Measurements from ENCODE around the gene MRPL22. TPM values are rescaled to one million over a fixed set of nuclear protein-coding genes. Genes with fewer than 3 reads are reported as not detected.

MRPL22 gene
- total RNA-seq, 1 experiment from 2014 or later: 68.3 TPM

- no peak for TF ChIP-seq ELF1 (IDR thresholded peaks at IDR 0.05; ENCODE audit: borderline replicate concordance, low read depth)
- no peak for TF ChIP-seq RAD21 (IDR thresholded peaks at IDR 0.05; ENCODE audit: low read depth)
- no peak for TF ChIP-seq TCF7L2 (IDR thresholded peaks at IDR 0.05; ENCODE audit: borderline replicate concordance, extremely low read depth, insufficient read depth, insufficient read length)
- TF ChIP-seq EGR1 (IDR thresholded peaks at IDR 0.05; ENCODE audit: low read depth): no peak
- TF ChIP-seq MAX (IDR thresholded peaks at IDR 0.05): no peak
Measured at GRCh38 chr5:154923441-154924430, 17.1 kb upstream of the MRPL22 start.

GRCh38 chr5:154933537-154933936 is 7.3 kb upstream of the MRPL22 start:
- intact Hi-C loops (cut with micrococcal nuclease): loop anchor here (10.0 kb wide), 1 partner anchor 279 kb away; no protein-coding TSS in a partner anchor
- POLR2A ChIA-PET: no interaction called here
- CTCF ChIA-PET: no interaction called here
- TF ChIP-seq SIN3A (IDR thresholded peaks at IDR 0.05; ENCODE audit: low read depth): no peak
- no peak for TF ChIP-seq SRF (IDR thresholded peaks at IDR 0.05; ENCODE audit: low read depth)
- Histone ChIP-seq H3K36me3 (ENCODE audit: control insufficient read depth in 1 of 2, insufficient read depth in 2 of 2, low read length in 2 of 2) (peaks cover 21 to 40% of the 10 kb centered on the region in 2 experiments), H3K27ac (ENCODE audit: low read depth, low read length) (no peak overlapping the region), H3K4me1 (ENCODE audit: control insufficient read depth in 1 of 2, insufficient read depth in 2 of 2, low read length in 2 of 2) (peaks cover 0 to 13% of the 10 kb centered on the region in 2 experiments; a peak in 3 of 4 replicates), H3K9ac (ENCODE audit: low read length) (no peak overlapping the region), H3K4me3 (replicated peaks in 1 of 2; ENCODE audit: low read depth in 1 of 2, low read length in 2 of 2) (no peak overlapping the region), H3K9me2 (ENCODE audit: insufficient read depth) (no peaks in the 10 kb centered on the region), H3K27me3 (ENCODE audit: insufficient read depth, low read length) (no peaks in the 10 kb centered on the region), H2AFZ (ENCODE audit: low read depth, low read length, poor library complexity, severe bottlenecking) (no peak overlapping the region), H3K9me3 (ENCODE audit: control insufficient read depth in 1 of 2, insufficient read depth in 1 of 2, low read depth in 1 of 2, low read length in 2 of 2) (no peaks in the 10 kb centered on the region), H3K79me2 (ENCODE audit: insufficient read depth, low read length) (peaks cover 63% of the 10 kb centered on the region), H3K4me2 (ENCODE audit: low read length) (no peak overlapping the region), H4K20me1 (ENCODE audit: insufficient read depth) (peaks cover 5% of the 10 kb centered on the region; the same call in 1 of the 2 replicates)
- DNase-seq (ENCODE audit: low read depth, low spot score) (no peak), ATAC-seq (no peak)
- RAD21 ChIA-PET (ENCODE audit: low non-redundant PET in 1 of 2, low total read pairs in 2 of 2, uncharacterized antibody in 2 of 2, unreplicated experiment in 2 of 2): no interaction called here
- BruUV-seq (replicated peaks): no TSS peak

More at GRCh38 chr5:154923441-154924430, 17.1 kb upstream of the MRPL22 start:
- intact Hi-C loops (cut with micrococcal nuclease): no loop called here
- no peak overlapping the region for H3K4me2 ChIP-seq (ENCODE audit: low read length)
- no peaks in the 10 kb centered on the region for H3K4me1 ChIP-seq (ENCODE audit: control insufficient read depth in 1 of 2, insufficient read depth in 2 of 2, low read length in 2 of 2)
- no peaks in the 10 kb centered on the region for H3K9me3 ChIP-seq (ENCODE audit: control insufficient read depth in 1 of 2, insufficient read depth in 1 of 2, low read depth in 1 of 2, low read length in 2 of 2)
- no TSS peak for BruUV-seq (replicated peaks)
- no peaks in the 10 kb centered on the region; the same call in 1 of the 2 replicates for H3K79me2 ChIP-seq (ENCODE audit: insufficient read depth, low read length)
- ChIA-PET RAD21 (ENCODE audit: low non-redundant PET in 1 of 2, low total read pairs in 2 of 2, uncharacterized antibody in 2 of 2, unreplicated experiment in 2 of 2) (no interaction called here), POLR2A (no interaction called here), CTCF (no interaction called here)
- H4K20me1 ChIP-seq (ENCODE audit: insufficient read depth): no peaks in the 10 kb centered on the region
- H3K9me2 ChIP-seq (ENCODE audit: insufficient read depth): no peaks in the 10 kb centered on the region
- no peak overlapping the region for H2AFZ ChIP-seq (ENCODE audit: low read depth, low read length, poor library complexity, severe bottlenecking)
- H3K4me3 ChIP-seq (replicated peaks in 1 of 2; ENCODE audit: low read depth in 1 of 2, low read length in 2 of 2): no peak overlapping the region
- no peak overlapping the region for H3K9ac ChIP-seq (ENCODE audit: low read length)
- H3K27ac ChIP-seq (ENCODE audit: low read depth, low read length): no peak overlapping the region
- no peaks in the 10 kb centered on the region for H3K27me3 ChIP-seq (ENCODE audit: insufficient read depth, low read length)
- H3K36me3 ChIP-seq (ENCODE audit: control insufficient read depth in 1 of 2, insufficient read depth in 2 of 2, low read length in 2 of 2): peaks cover 49 to 58% of the 10 kb centered on the region in 2 experiments
- ATAC-seq: no peak
- DNase-seq (ENCODE audit: low read depth, low spot score): no peak
